HEK293 (cell line): Measurements from ENCODE around the gene CARS1.

Source experiments
- CTCF ChIA-PET: fragments of 350-600 bp; formaldehyde crosslinking; extraction: SDS; loops from one replicate; lab custom pipeline; 2021; ENCODE audit warnings: antibody characterized with exemption; lab: Yijun Ruan, JAX
- POLR2A ChIA-PET: fragments of 300-600 bp; formaldehyde crosslinking; extraction: SDS; loops from one replicate; lab custom pipeline; 2020; ENCODE audit warnings: antibody characterized with exemption, inconsistent platforms; lab: Yijun Ruan, JAX
- H3K27ac ChIP-seq: fragments of 200-500 bp; sonication (Bioruptor generic); 2 replicates; pipeline ENCODE4 v1.5.1; 2014; ENCODE audit warnings: low read depth, low read length, control low read depth, inconsistent platforms; ENCODE audit errors: extremely low read depth
- H3K36me3 ChIP-seq, 2 experiments: fragments of 200-500 bp in 1 of 2; sonication (Bioruptor generic) in 1 of 2; 1 replicate in 1 of 2; 2 replicates in 1 of 2; pipeline ENCODE4 v1.5.1; 2014 to 2017; ENCODE audit warnings: inconsistent platforms in 2 of 2, low read length in 2 of 2; ENCODE audit not compliant: control insufficient read depth in 2 of 2, insufficient read depth in 1 of 2
- H3K4me1 ChIP-seq: fragments of 200-500 bp; sonication (Bioruptor generic); 2 replicates; pipeline ENCODE4 v1.5.1; 2014; ENCODE audit warnings: mild to moderate bottlenecking, low read length, inconsistent platforms; ENCODE audit not compliant: control insufficient read depth, insufficient read depth
- H3K4me3 ChIP-seq: 2 replicates; pipeline ENCODE4 v1.5.1; 2011; ENCODE audit warnings: low read depth, mild to moderate bottlenecking, control low read depth, low read length, moderate library complexity
- H3K9me3 ChIP-seq: fragments of 200-500 bp; sonication (Bioruptor generic); 2 replicates; pipeline ENCODE4 v1.5.1; 2014; ENCODE audit warnings: low read depth, low read length, inconsistent platforms; ENCODE audit not compliant: control insufficient read depth, insufficient read depth
- GFI1B ChIP-seq: fragments of 450-650 bp; formaldehyde crosslinking; IDR thresholded peaks from 2 replicates; pipeline ENCODE4 v1.5.1; 2016; ENCODE audit warnings: missing biosample characterization, missing genetic modification characterization
- HOXC10 ChIP-seq: sonication (generic); formaldehyde crosslinking; IDR thresholded peaks from 2 replicates; pipeline ENCODE4 v1.8.1; 2023; ENCODE audit warnings: mild to moderate bottlenecking, missing genetic modification reagents
- PATZ1 ChIP-seq: fragments of 450-650 bp; formaldehyde crosslinking; IDR thresholded peaks from 2 replicates; pipeline ENCODE4 v1.5.1; 2016; ENCODE audit warnings: missing biosample characterization, missing genetic modification characterization
- REPIN1 ChIP-seq: fragments of 450-650 bp; formaldehyde crosslinking; IDR thresholded peaks from 2 replicates; pipeline ENCODE4 v1.5.1; 2017; ENCODE audit warnings: missing biosample characterization, missing genetic modification characterization, low read depth
- SCRT2 ChIP-seq: fragments of 450-650 bp; formaldehyde crosslinking; IDR thresholded peaks from 2 replicates; pipeline ENCODE4 v1.5.1; 2016; ENCODE audit warnings: missing biosample characterization, missing genetic modification characterization
- SP2 ChIP-seq: fragments of 450-650 bp; formaldehyde crosslinking; IDR thresholded peaks from 2 replicates; pipeline ENCODE4 v1.5.1; 2016; ENCODE audit warnings: missing biosample characterization, missing genetic modification characterization
- TRIM28 ChIP-seq: IDR thresholded peaks from 2 replicates; pipeline ENCODE4 v1.6.1; 2011; ENCODE audit warnings: low read length, control low read depth, borderline replicate concordance
- ZBTB44 ChIP-seq: fragments of 450-650 bp; IDR thresholded peaks from 2 replicates; pipeline ENCODE4 v1.5.1; 2018; ENCODE audit warnings: missing biosample characterization, mild to moderate bottlenecking, missing genetic modification characterization
- ZBTB6 ChIP-seq: fragments of 450-650 bp; formaldehyde crosslinking; IDR thresholded peaks from 2 replicates; pipeline ENCODE4 v1.5.1; 2017; ENCODE audit warnings: missing biosample characterization, missing genetic modification characterization
- ZFHX2 ChIP-seq: fragments of 450-650 bp; formaldehyde crosslinking; conservative IDR thresholded peaks from 2 replicates; pipeline ENCODE4 v1.5.1; 2016; ENCODE audit warnings: missing biosample characterization, missing genetic modification characterization
- ZIC2 ChIP-seq: fragments of 450-650 bp; formaldehyde crosslinking; IDR thresholded peaks from 2 replicates; pipeline ENCODE4 v1.5.1; 2016; ENCODE audit warnings: missing biosample characterization, missing genetic modification characterization
- ZNF114 ChIP-seq: fragments of 450-650 bp; formaldehyde crosslinking; IDR thresholded peaks from 2 replicates; pipeline ENCODE4 v1.5.0; 2017; ENCODE audit warnings: missing biosample characterization, missing genetic modification characterization
- ZNF175 ChIP-seq: fragments of 450-650 bp; formaldehyde crosslinking; IDR thresholded peaks from 2 replicates; pipeline ENCODE4 v1.5.1; 2016; ENCODE audit warnings: missing biosample characterization, missing genetic modification characterization
- ZNF184 ChIP-seq: fragments of 450-650 bp; IDR thresholded peaks from 2 replicates; pipeline ENCODE4 v1.5.1; 2018; ENCODE audit warnings: missing biosample characterization, mild to moderate bottlenecking, missing genetic modification characterization
- ZNF26 ChIP-seq: fragments of 450-650 bp; formaldehyde crosslinking; IDR thresholded peaks from 2 replicates; pipeline ENCODE4 v1.5.1; 2016; ENCODE audit warnings: missing biosample characterization, missing genetic modification characterization
- ZNF280D ChIP-seq: fragments of 450-650 bp; formaldehyde crosslinking; IDR thresholded peaks from 2 replicates; pipeline ENCODE4 v1.5.1; 2016; ENCODE audit warnings: missing biosample characterization, missing genetic modification characterization
- ZNF354C ChIP-seq: fragments of 450-650 bp; formaldehyde crosslinking; IDR thresholded peaks from 2 replicates; pipeline ENCODE4 v1.5.1; 2016; ENCODE audit warnings: missing biosample characterization, missing genetic modification characterization, low read depth, borderline replicate concordance
- ZNF37A ChIP-seq: fragments of 450-650 bp; IDR thresholded peaks from 2 replicates; pipeline ENCODE4 v1.5.1; 2018; ENCODE audit warnings: missing biosample characterization, missing genetic modification characterization
- ZNF433 ChIP-seq: fragments of 450-650 bp; formaldehyde crosslinking; IDR thresholded peaks from 2 replicates; pipeline ENCODE4 v1.5.1; 2016; ENCODE audit warnings: missing biosample characterization, missing genetic modification characterization, low read depth
- ZNF501 ChIP-seq: fragments of 450-650 bp; formaldehyde crosslinking; IDR thresholded peaks from 2 replicates; pipeline ENCODE4 v1.5.1; 2016; ENCODE audit warnings: missing biosample characterization, missing genetic modification characterization
- ZNF701 ChIP-seq: fragments of 450-650 bp; formaldehyde crosslinking; IDR thresholded peaks from 2 replicates; pipeline ENCODE4 v1.5.1; 2016; ENCODE audit warnings: missing biosample characterization, missing genetic modification characterization
- ZNF704 ChIP-seq: fragments of 450-650 bp; formaldehyde crosslinking; IDR thresholded peaks from 2 replicates; pipeline ENCODE4 v1.5.1; 2016; ENCODE audit warnings: missing biosample characterization, missing genetic modification characterization
- ZSCAN16 ChIP-seq: fragments of 450-650 bp; formaldehyde crosslinking; IDR thresholded peaks from 2 replicates; pipeline ENCODE4 v1.5.1; 2016; ENCODE audit warnings: missing biosample characterization, missing genetic modification characterization
- TF ChIP-seq, protein P1 (sequence below): IDR thresholded peaks from 2 replicates; pipeline ENCODE4 v1.6.1; 2011; ENCODE audit warnings: mild to moderate bottlenecking, low read depth, low read length, borderline replicate concordance

Gene CARS1

DNA sequence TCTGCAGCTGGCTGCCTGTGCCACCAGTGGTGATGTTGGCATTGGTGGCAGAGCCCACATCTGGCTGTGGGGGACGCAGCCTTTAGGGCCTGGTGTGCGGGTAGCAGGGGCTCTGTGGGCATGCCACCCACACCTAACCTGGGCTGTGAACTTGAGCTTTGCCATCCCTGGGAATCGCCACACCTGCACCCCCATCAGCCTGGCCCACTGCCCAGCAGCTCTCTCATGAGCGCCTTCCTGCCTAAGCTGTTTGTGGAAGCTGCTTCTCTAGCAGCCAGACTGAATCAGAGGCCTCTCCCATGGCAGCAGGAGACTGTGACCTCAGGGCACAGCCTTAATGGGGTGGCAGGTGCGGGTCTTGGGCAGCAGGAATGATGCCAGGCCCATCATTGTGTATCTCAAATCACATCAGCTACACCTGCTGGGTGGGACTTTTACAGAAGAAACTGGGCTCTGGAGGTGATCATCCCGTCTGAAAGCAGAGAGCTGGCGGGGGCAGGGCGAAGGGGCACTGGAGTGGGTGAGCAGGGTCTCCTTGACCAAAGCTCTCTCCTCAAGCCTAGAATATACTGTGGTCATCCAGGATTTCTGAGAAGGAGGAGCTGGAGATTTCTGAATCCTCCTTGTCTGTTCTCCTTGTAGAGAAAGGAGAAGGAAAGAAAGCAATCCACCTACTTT is 17.8 kb upstream of the CARS1 start:
- Histone ChIP-seq H3K4me1 (no peaks in the 10 kb centered on the region), H3K36me3 (no peaks in the 10 kb centered on the region), H3K9me3 (no peaks in the 10 kb centered on the region), H3K27ac (no peak overlapping the region), H3K4me3 (no peak overlapping the region)
- ChIA-PET CTCF (interaction anchor here (0.9 to 4.0 kb wide), 5 partner anchors 14 to 39 kb away, joined by 3 to 24 read pairs (median 4); no protein-coding TSS in a partner anchor), POLR2A (no interaction called here)
- TF ChIP-seq ZNF704 (tag by site-specific recombination) (no peak), SP2 (tag by site-specific recombination) (no peak), ZNF184 (no peak), ZBTB6 (tag by site-specific recombination) (no peak), PATZ1 (tag by site-specific recombination) (no peak), ZIC2 (tag by site-specific recombination) (no peak), GFI1B (tag by site-specific recombination) (no peak), ZNF501 (tag by site-specific recombination) (no peak), HOXC10 (CRISPR knock-in tag) (no peak), ZNF26 (tag by site-specific recombination) (no peak), ZNF280D (tag by site-specific recombination) (no peak)
- TF ChIP-seq, protein P1, sequence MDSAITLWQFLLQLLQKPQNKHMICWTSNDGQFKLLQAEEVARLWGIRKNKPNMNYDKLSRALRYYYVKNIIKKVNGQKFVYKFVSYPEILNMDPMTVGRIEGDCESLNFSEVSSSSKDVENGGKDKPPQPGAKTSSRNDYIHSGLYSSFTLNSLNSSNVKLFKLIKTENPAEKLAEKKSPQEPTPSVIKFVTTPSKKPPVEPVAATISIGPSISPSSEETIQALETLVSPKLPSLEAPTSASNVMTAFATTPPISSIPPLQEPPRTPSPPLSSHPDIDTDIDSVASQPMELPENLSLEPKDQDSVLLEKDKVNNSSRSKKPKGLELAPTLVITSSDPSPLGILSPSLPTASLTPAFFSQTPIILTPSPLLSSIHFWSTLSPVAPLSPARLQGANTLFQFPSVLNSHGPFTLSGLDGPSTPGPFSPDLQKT: no peak

- ChIA-PET CTCF (interaction anchor here (0.8 to 1.3 kb wide), 3 partner anchors 18 to 143 kb away, joined by 3 to 7 read pairs (median 5); no protein-coding TSS in a partner anchor), POLR2A (no interaction called here)
- no peaks in the 10 kb centered on the region for H3K9me3 ChIP-seq
- no peak overlapping the region for H3K4me3 ChIP-seq
- no peak overlapping the region for H3K27ac ChIP-seq
- no peaks in the 10 kb centered on the region for H3K36me3 ChIP-seq
- H3K4me1 ChIP-seq: no peaks in the 10 kb centered on the region
- TF ChIP-seq ZNF175 (tag by site-specific recombination) (no peak), ZNF114 (tag by site-specific recombination) (no peak), ZSCAN16 (tag by site-specific recombination) (no peak), REPIN1 (tag by site-specific recombination) (no peak), ZNF433 (no peak), ZNF701 (tag by site-specific recombination) (no peak), SCRT2 (tag by site-specific recombination) (peak; percentile 94), TRIM28 (no peak), ZBTB44 (tag by site-specific recombination) (0 out of 2 replicates have a peak, but pooled peaks have one; percentile 27), ZNF37A (tag by site-specific recombination) (no peak), ZNF354C (tag by site-specific recombination) (no peak), ZFHX2 (tag by site-specific recombination) (no peak)
Measured at GRCh38 chr11:3073029-3073435, 15.8 kb upstream of the CARS1 start.
